GM18517 (cell line): ENCODE results near the gene SEMA4A.
"Not testable (repeated sequence)": the region's sequence is repeated elsewhere in the genome, so short reads cannot be mapped to it uniquely, and the experiment has no call there.

Source experiments
- ATAC-seq: cut with Tn5 transposase; IDR thresholded peaks from one replicate; pipeline ENCODE4 v1.9.1; 2021; ENCODE audit warnings: mild to moderate bottlenecking, moderate library complexity; ENCODE audit not compliant: unreplicated experiment

Gene SEMA4A

DNA sequence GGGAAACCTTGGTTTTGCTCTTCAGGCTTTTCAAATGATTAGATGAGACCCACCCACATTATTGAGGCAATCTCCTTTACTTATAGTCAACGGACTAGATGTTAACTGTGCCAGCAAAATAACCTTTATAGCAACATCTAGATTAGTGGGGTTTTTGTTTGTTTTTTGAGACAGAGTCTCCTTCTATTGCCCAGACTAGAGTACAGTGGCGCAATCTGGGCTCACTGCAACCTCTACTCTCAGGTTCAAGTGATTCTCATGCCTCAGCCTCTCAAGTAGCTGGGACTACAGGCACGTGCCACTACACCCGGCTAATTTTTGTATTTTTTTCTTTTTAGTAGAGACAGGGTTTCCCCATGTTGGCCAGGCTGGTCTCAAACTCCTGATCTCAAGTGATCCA is 36.9 kb downstream of the SEMA4A start:
- not testable (repeated sequence) for ATAC-seq

GRCh38 chr1:156191292-156191964 is 38.0 kb downstream of the SEMA4A start:
- no peak for ATAC-seq

DNA sequence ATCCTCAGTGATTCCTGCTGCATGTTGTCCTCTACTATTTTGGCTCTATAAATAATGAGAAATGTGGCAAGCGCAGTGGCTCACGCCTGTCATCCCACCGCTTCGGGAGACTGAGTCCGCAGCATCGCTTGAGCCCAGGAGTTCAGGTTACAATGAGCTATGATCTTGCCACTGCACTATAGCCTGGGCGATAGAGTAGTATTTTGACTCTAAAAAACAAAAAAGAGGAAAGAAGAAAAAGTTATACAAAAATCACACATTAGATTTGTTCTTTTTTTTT is 39.8 kb downstream of the SEMA4A start:
- ATAC-seq, result peak; percentile 2

DNA sequence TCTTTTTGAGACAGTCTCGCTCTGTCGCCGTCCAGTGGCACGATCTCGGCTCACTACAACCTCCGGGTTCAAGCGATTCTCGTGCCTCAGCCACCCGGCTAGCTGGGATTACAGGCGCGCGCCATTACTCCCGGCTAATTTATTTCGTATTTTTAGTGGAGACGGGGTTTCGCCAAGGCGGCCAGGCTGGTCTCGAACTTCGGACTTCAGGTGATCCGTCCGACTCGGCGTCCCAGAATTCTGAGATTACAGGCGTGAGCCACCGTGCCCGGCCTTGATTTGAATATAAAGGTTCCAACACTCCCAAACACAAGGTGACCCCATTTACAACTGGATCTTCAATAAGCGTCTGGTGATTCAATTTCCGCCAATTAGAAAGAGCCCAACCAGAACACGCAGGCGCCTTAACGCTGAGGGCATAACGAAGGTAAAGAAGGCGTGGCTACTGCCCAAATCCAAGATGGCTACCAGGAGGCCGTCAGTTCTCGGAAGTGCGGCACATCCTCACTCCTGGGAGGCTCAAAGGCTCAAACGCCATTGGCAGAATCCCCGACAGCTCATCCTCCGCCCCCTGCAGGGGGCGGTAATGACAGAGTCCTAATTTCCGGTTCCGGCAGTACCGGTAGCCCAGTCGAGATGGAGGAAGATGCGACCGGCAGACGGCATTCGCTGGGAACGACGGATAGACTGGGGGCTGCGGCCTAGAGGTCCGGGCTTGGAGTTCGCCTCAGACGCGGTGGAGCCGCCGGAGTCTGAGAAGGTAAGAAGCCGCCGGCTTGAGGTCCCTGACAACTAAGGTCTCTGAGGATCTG is 40.3 kb downstream of the SEMA4A start, which contains the start of gene SLC25A44:
Gene SLC25A44 (plus strand): TSS at position 617 of the 812 bp plus-strand sequence. CDS start 5,744 bp downstream, outside the sequence.
- ATAC-seq, result peak; percentile 91

DNA sequence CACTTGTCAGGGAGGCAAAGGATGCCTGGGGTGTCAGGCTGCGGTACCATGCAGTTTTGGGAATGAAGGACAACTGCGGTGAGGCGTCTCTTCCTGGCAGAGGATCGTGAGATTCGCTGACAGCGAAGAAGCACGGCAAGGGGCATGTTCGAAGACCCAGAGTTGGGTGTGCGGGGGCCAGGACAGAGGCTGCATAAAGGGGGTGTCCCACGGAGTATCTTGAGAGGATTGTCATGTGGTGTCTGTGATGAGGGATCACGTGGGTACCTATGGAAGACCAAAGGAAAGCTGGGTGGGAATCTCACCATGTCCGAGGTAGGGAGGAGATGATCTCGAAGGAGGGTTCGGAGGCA is 40.9 kb downstream of the SEMA4A start:
- ATAC-seq, result peak; percentile 7

DNA sequence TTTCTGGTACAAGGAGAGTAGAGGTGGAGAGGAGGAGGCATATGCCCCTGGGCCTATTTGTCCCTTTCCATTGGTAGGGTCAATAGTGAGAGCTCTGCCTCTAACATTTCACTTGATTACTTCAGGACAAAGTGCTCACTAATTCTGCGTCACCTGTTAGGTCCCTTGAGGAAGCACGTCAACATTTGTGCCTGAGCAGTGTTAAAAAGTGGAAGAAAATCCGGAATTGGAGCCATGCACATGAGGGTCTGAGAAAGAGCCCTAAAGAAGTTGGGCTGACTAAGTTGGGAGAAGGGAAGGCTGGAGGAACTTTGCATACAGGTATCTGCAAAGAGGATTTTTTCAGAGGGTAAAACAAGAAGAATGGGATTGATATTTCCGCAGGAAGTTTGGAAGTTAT is 42.5 kb downstream of the SEMA4A start:
- ATAC-seq, result no peak

DNA sequence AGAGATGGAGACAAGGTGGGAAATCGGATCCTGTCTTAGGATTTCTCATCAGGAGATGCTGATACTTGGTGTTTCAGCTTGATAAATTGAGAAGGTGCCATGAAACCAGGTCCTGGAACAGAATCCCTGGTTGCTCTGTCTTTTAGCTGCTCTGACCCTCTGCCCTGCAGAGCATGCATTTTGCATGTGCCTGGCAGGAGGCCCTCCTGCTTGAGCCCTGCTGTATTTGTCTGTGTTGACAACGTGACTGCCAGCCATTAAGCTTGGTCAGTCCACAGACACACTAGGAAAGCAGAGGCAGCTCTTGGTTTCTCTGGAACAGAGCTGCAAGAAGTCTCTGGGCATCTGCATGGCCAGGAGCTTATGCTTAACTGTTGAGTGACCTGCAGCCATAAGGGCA is 43.1 kb downstream of the SEMA4A start:
- no peak for ATAC-seq

- no peak for ATAC-seq
These were observed 45.5 kb downstream of the SEMA4A start for GRCh38 chr1:156198831-156199349.

GRCh38 chr1:156200044-156200443 is 46.7 kb downstream of the SEMA4A start:
- ATAC-seq, result no peak

DNA sequence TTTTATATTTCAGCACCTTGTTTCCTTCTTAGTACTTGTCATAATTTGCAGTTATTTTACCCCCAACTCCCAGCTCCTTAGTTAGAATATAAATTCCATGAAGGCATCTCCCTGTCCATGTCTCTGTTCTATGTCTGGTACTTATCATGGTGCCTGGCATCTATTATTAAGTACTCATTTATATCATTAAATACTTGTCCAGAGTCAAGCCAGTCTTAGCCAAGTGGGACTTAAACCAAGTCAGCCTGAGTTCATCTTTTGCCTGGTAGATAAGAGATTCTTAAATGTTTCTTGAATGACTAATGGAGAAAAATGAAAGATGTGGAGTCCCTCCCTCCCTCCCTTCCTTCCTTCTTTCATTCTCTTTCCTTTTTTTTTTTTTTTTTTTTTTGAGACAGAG is 49.9 kb downstream of the SEMA4A start:
- ATAC-seq, result no peak

- no peak for ATAC-seq
These were observed 51.3 kb downstream of the SEMA4A start for GRCh38 chr1:156204686-156205085.

GRCh38 chr1:156211243-156211642 is 57.9 kb downstream of the SEMA4A start:
- no peak for ATAC-seq

GRCh38 chr1:156212130-156212529 is 58.7 kb downstream of the SEMA4A start:
- ATAC-seq, result no peak

DNA sequence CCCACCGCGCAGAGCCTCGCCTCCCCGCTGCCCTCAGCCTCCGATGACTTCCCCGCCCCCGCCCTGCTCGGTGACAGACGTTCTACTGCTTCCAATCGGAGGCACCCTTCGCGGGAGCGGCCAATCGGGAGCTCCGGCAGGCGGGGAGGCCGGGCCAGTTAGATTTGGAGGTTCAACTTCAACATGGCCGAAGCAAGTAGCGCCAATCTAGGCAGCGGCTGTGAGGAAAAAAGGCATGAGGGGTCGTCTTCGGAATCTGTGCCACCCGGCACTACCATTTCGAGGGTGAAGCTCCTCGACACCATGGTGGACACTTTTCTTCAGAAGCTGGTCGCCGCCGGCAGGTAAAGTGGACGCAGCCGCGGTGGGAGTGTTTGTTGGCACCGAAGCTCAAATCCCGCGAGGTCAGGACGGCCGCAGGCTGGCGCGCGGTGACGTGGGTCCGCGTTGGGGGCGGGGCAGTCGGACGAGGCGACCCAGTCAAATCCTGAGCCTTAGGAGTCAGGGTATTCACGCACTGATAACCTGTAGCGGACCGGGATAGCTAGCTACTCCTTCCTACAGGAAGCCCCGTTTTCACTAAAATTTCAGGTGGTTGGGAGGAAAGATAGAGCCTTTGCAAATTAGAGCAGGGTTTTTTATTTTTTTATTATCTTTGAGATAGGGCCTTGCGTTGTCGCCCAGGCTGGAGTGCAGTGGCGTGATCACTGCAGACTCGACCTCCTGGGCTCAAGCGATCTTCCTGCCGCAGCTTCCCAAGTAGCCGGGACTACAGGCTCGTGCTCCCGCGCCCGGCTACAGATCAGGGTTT is 59.7 kb downstream of the SEMA4A start, which contains the start of gene PMF1:
Gene PMF1 (plus strand): TSS at position 175 of the 811 bp plus-strand sequence. CDS start 9 bp downstream, at position 184.
- ATAC-seq, result peak; percentile 81

DNA sequence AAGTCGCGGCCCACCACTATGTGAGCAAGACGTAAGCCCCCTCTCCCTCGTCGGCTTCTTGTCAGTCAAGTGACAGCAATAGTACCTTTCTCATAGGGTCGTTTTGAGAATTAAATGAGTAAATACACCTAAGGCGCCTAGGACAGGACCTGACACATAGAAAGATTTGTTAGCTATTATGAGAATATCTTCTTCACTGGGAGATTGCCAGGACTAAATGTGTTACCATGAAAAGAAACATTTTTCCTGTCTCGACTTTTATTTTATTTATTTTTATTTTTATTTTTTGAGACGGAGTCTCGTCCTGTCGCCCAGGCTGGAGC is 60.2 kb downstream of the SEMA4A start:
- no peak for ATAC-seq

DNA sequence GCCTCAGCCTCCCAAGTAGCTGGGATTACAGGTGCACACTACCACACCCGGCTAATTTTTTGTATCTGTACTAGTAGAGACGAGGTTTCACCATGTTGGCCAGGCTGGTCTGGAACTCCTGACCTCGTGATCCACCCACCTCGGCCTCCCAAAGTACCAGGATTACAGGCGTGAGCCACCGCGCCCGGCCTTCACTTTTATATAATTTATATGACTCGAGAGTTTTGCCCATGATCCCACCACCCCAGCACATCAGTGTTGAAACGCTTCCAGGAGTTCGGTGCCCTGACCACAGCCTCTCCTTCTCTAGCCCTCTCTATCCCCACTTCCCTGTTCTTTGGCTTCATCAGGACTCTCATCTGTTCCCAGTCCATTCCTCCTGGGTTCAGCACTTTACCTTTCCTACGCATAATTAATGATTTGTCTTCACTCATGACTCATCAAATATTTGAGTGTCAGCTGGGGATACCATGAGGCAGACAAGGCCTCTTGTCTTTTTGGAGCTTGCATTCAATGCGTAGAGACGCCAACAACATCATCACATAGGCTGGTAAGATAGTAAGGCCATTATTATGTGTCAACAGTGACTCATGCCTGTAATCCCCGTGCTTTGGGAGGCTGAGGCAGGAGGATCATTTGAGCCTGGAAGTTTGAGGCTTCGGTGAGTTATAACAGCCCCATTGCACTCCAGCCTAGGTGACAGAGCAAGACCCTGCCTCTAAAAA is 60.8 kb downstream of the SEMA4A start:
- ATAC-seq, result no peak

- not testable (repeated sequence) for ATAC-seq
These were observed 63.1 kb downstream of the SEMA4A start for GRCh38 chr1:156216361-156217086.

DNA sequence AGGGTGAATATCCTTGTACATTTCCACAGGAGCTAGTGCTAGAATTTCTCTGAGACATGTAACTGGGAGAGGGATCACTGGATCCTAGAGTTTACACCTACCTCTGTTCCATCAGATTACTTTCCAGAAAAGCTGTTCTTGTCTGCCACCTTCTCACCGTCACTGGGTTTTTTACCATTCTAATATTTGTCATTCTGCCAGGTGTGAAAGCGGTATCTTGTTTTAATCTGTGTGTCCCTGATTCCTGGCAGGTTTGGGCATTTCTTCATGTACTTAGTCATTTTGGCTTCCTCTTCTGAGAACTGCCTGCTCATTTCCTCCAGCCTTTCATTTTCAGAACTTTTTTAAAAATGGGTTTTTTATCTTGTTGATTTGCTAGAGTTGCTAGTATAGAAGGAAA is 64.5 kb downstream of the SEMA4A start:
- no peak for ATAC-seq

DNA sequence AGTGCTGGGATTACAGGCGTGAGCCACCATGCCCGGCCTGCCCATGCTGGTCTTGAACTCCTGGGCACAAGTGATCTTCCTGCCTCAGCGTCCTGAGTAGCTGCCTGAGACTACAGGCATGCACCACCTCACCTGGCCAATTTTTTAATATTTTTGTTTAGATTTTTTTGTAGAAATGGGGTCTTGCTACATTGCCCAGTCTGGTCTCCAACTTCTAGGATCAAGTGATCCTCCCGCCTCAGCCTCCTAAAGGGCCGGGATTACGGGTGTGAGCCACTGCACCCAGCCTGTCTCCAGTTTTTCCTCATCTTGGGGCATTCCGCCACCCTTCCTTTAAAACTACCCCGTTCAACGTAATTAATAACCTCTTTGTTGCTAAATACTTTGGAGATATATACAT is 66.8 kb downstream of the SEMA4A start:
- no peak for ATAC-seq

GRCh38 chr1:156221986-156222692 is 68.8 kb downstream of the SEMA4A start:
- ATAC-seq, result no peak
